Kidney (tissue), 14 donors: ENCODE results near the gene CEBPG. TPM values are rescaled to one million over a fixed set of nuclear protein-coding genes. Genes with fewer than 3 reads are reported as not detected.

Experiments
- DNase-seq, 5 donors: peaks; one replicate each; pipeline ENCODE4 v3.0.0-alpha.2; 2013 to 2020
- FAIRE-seq: peaks from 2 replicates; lab custom pipeline; 2012; peaks lifted over from hg19 to GRCh38; lab: Jason Lieb, UNC
- H3K27ac ChIP-seq, 2 donors: one replicate each; pipeline ENCODE4 v1.7.0; 2013; ENCODE audit warnings: low read depth in 2 of 2, low read length in 2 of 2, inconsistent platforms in 1 of 2
- H3K27me3 ChIP-seq: one replicate; pipeline ENCODE4 v1.7.1; 2013; ENCODE audit warnings: low read length, inconsistent platforms; ENCODE audit not compliant: control insufficient read depth, insufficient read depth
- H3K36me3 ChIP-seq, 3 donors: one replicate each; pipeline versions ENCODE4 v1.7.0 to v1.7.1; 2013; ENCODE audit warnings: low read length in 3 of 3, control low read depth in 1 of 3, inconsistent platforms in 1 of 3; ENCODE audit not compliant: insufficient read depth in 3 of 3, control insufficient read depth in 2 of 3
- H3K4me1 ChIP-seq, 3 donors: one replicate each; pipeline versions ENCODE4 v1.7.0 to v1.7.1; 2013; ENCODE audit warnings: low read length in 3 of 3, inconsistent platforms in 1 of 3, low read depth in 1 of 3; ENCODE audit not compliant: control insufficient read depth in 2 of 3, insufficient read depth in 2 of 3
- H3K4me3 ChIP-seq, 3 donors: one replicate each; pipeline versions ENCODE4 v1.7.0 to v1.8.1; 2013; ENCODE audit warnings: low read length in 3 of 3, control low read depth in 1 of 3, inconsistent platforms in 1 of 3
- H3K9ac ChIP-seq, 3 donors: one replicate each; pipeline versions ENCODE4 v1.7.0 to v1.7.1; 2013; ENCODE audit warnings: low read length in 3 of 3, control low read depth in 1 of 3, inconsistent platforms in 1 of 3
- H3K9me3 ChIP-seq, 3 donors: one replicate each; pipeline versions ENCODE4 v1.7.0 to v1.7.1; 2013; ENCODE audit warnings: low read length in 3 of 3, control low read depth in 1 of 3, inconsistent platforms in 1 of 3; ENCODE audit not compliant: control insufficient read depth in 2 of 3, insufficient read depth in 1 of 3
- CTCF ChIP-seq: IDR thresholded peaks from 3 replicates; pipeline ENCODE4 v1.5.1; 2012; ENCODE audit warnings: mild to moderate bottlenecking, moderate library complexity, borderline replicate concordance; ENCODE audit not compliant: insufficient read depth; ENCODE audit errors: extremely low read depth
- intact Hi-C: fragments of 100-400 bp; cut with DNase I; formaldehyde crosslinking; loops from one replicate; pipeline ENCODE4 v1.11.1; 2022
- polyA plus RNA-seq: library from polyadenylated mRNA; stranded (reverse); fragments of 350-450 nt; fragmentation: Illumina TruSeq; extraction: RNeasy Lipid Tissue Mini Kit (QIAGEN cat#74804); gene quantifications from one replicate; pipeline ENCODE4 v1.2.3, GENCODE V29; 2014; ENCODE audit warnings: low read depth, low replicate concordance; ENCODE audit not compliant: insufficient read depth
- total RNA-seq: library from RNA; stranded (reverse); fragmentation: NEBNext Ultra II Directional; extraction: Animal tissue kit (Norgen Biotek cat#: 25700); gene quantifications from one replicate; pipeline ENCODE4 v1.2.1, GENCODE V29; 2021
- donor health status: control.
- donor health status: control.
- donor health status: control.
- donor health status: control.
- donor health status: control.
- donor health status: DM: yes; HTN: yes; CAD: no.
- donor health status: Normal renal cell carcinoma (clear cell type).

The CEBPG gene
- total and polyA plus RNA-seq, 2 donors from 2014 or later, result 13.0 to 22.4 TPM

GRCh38 chr19:33329060-33329459 is 44.4 kb upstream of the CEBPG start:
- Histone ChIP-seq H3K27me3 (no peaks in the 10 kb centered on the region), H3K36me3 (no peaks in the 10 kb centered on the region), H3K4me3 (no peak overlapping the region), H3K4me1 (no peaks in the 10 kb centered on the region), H3K27ac (no peak overlapping the region), H3K9me3 (peaks cover 0 to 8% (median 0%) of the 10 kb centered on the region in 3 donors), H3K9ac (no peak overlapping the region)
- TF ChIP-seq CTCF, result no peak
- FAIRE-seq (no peak), DNase-seq (no peak)
- intact Hi-C loops, result no loop called here

GRCh38 chr19:33329736-33330135 is 43.8 kb upstream of the CEBPG start:
- TF ChIP-seq CTCF, result no peak
- Histone ChIP-seq H3K36me3 (no peaks in the 10 kb centered on the region), H3K27ac (no peak overlapping the region), H3K4me1 (no peaks in the 10 kb centered on the region), H3K9me3 (peaks cover 0 to 8% (median 0%) of the 10 kb centered on the region in 3 donors), H3K27me3 (no peaks in the 10 kb centered on the region), H3K4me3 (no peak overlapping the region), H3K9ac (no peak overlapping the region)
- FAIRE-seq (no peak), DNase-seq (no peak)
- intact Hi-C loops, result no loop called here

GRCh38 chr19:33332248-33332647 is 41.3 kb upstream of the CEBPG start:
- H3K27me3 ChIP-seq, result no peaks in the 10 kb centered on the region
- no peaks in the 10 kb centered on the region for H3K36me3 ChIP-seq
- H3K9ac ChIP-seq, result no peak overlapping the region
- no peak for FAIRE-seq
- H3K9me3 ChIP-seq, result no peaks in the 10 kb centered on the region
- no peak overlapping the region for H3K27ac ChIP-seq
- no peak for DNase-seq
- H3K4me1 ChIP-seq, result no peaks in the 10 kb centered on the region
- intact Hi-C loops, result no loop called here
- no peak for TF ChIP-seq CTCF
- H3K4me3 ChIP-seq, result no peak overlapping the region

- Histone ChIP-seq H3K9me3 (no peaks in the 10 kb centered on the region), H3K27ac (no peak overlapping the region), H3K9ac (no peak overlapping the region), H3K4me1 (no peaks in the 10 kb centered on the region), H3K27me3 (no peaks in the 10 kb centered on the region), H3K4me3 (no peak overlapping the region), H3K36me3 (no peaks in the 10 kb centered on the region)
- intact Hi-C loops, result no loop called here
- no peak for DNase-seq
- no peak for TF ChIP-seq CTCF
- no peak for FAIRE-seq
Measured at GRCh38 chr19:33333151-33333550, 40.4 kb upstream of the CEBPG start.
